Thyroid gland (tissue), 4 donors: ENCODE data around the gene NCLN. TPM values are rescaled to one million over a fixed set of nuclear protein-coding genes. Genes with fewer than 3 reads are reported as not detected.

Source experiments
- DNase-seq, 2 donors: peaks; one replicate each; pipeline ENCODE4 v3.0.0-alpha.2; 2019
- H3K27ac ChIP-seq, 3 donors: fragments of 200-600 bp; sonication (generic); 1 replicate in 2 of 3; 2 replicates in 1 of 3; pipeline ENCODE4 v1.5.1; 2016 to 2019; ENCODE audit warnings: mild to moderate bottlenecking in 1 of 3, moderate library complexity in 1 of 3
- H3K27me3 ChIP-seq: fragments of 200-600 bp; sonication (generic); one replicate; pipeline ENCODE4 v1.5.1; 2019
- H3K36me3 ChIP-seq, 2 donors: fragments of 200-600 bp; sonication (generic); one replicate each; pipeline ENCODE4 v1.5.1; 2016 to 2019
- H3K4me1 ChIP-seq, 2 donors: fragments of 200-600 bp; sonication (generic); one replicate each; pipeline ENCODE4 v1.5.1; 2017 to 2019
- H3K4me3 ChIP-seq, 3 donors: fragments of 200-600 bp; sonication (generic); replicated peaks in 1 of 3; 1 replicate in 2 of 3; 2 replicates in 1 of 3; pipeline ENCODE4 v1.5.1; 2016; ENCODE audit warnings: mild to moderate bottlenecking in 1 of 3
- H3K9me3 ChIP-seq: fragments of 200-600 bp; sonication (generic); one replicate; pipeline ENCODE4 v1.5.1; 2017
- POLR2A ChIP-seq, 2 donors: fragments of 450-650 bp; IDR thresholded peaks; one replicate each; pipeline ENCODE4 v1.6.1; 2017; ENCODE audit warnings: antibody characterized with exemption in 2 of 2, mild to moderate bottlenecking in 2 of 2, moderate library complexity in 1 of 2
- WGBS, 2 donors: methylation state at CpG; one replicate each; pipeline ENCODE4 v1.1.5; 2017; 5-methylcytosine and 5-hydroxymethylcytosine counted together
- intact Hi-C: fragments of 100-400 bp; cut with DNase I; formaldehyde crosslinking; loops from one replicate; pipeline ENCODE4 v1.15.1; 2023
- total RNA-seq, 4 donors: library from RNA; depleted of rRNA; stranded (reverse); fragments of >200 nt; gene quantifications; one replicate each; pipeline ENCODE4 v1.2.3, GENCODE V29; 2016
- TF ChIP-seq, protein P1 (sequence below), 6 experiments: fragments of 200-600 bp in 3 of 6; fragments of 450-650 bp in 3 of 6; sonication (generic) in 3 of 6; IDR thresholded peaks; one replicate each; pipeline ENCODE4 v1.5.1; 2016 to 2019; ENCODE audit warnings: antibody characterized with exemption in 6 of 6, mild to moderate bottlenecking in 2 of 6, inconsistent platforms in 1 of 6, moderate library complexity in 1 of 6

NCLN gene
- total RNA-seq, 4 donors from 2014 or later: 30.8 to 48.5 (median 37.2) TPM

DNA sequence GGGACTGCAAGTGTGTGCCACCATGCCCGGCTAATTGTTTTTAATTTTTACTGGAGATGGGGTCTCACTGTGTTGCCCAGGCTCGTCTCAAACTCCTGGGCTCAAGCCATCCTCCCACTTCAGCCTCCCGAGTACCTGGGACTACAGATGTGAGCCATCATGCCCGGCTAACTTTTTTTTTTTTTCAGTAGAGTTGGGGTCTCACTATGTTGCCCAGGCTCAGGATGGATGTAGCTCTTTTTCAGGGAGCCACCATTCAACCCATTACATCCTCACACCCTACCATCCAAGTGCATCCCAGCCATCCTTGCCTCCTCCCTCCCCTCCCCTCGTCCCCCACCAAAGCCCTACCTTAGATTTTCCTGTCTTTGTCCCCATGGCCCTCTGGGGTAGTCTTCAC lies 53.6 kb downstream of the NCLN start:
- no peak for DNase-seq

DNA sequence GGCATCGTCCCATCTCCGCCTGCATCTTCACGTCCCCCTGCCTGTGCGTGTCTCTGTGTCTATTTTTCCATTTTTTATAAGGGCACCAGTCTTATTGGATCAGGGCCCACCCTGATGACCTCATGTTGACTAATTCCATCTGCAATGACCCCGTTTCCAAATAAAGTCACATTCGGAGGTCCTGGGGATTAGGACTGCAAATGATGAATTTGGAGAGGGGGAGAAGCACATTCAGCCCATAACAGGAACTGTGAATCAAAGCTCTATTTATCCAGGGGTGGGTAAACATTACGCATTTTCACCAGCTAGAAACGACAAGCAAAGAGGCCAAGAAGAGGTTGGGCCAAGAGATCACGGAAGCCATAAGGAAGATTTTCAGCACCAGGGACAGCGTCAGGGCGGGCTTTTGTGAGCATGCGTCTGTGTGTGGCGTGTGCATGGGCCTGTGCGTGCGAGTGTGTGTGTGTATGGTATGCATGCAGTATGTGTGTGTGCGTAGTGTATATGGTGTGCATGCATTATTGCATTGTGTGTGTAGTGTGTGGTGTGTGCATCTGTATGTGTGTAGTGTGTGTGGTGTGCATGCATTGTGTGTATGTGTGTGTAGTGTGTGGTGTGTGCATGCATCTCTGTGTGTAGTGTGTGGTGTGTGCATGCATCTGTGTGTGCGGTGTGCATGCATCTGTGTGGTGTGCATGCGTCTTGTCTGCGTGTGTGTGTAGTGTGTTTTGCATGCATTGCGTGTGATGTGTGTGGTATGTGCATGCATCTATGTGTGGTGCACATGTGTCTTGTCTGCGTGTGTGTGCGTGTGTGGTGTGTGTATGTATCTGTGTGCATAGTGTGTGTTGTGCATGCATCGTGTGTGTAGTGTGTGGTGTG lies 58.3 kb downstream of the NCLN start:
- Histone ChIP-seq H3K27ac (no peak overlapping the region), H3K4me3 (no peak overlapping the region), H3K4me1 (no peaks in the 10 kb centered on the region), H3K36me3 (no peaks in the 10 kb centered on the region), H3K27me3 (no peaks in the 10 kb centered on the region), H3K9me3 (no peaks in the 10 kb centered on the region)
- TF ChIP-seq, protein P1, sequence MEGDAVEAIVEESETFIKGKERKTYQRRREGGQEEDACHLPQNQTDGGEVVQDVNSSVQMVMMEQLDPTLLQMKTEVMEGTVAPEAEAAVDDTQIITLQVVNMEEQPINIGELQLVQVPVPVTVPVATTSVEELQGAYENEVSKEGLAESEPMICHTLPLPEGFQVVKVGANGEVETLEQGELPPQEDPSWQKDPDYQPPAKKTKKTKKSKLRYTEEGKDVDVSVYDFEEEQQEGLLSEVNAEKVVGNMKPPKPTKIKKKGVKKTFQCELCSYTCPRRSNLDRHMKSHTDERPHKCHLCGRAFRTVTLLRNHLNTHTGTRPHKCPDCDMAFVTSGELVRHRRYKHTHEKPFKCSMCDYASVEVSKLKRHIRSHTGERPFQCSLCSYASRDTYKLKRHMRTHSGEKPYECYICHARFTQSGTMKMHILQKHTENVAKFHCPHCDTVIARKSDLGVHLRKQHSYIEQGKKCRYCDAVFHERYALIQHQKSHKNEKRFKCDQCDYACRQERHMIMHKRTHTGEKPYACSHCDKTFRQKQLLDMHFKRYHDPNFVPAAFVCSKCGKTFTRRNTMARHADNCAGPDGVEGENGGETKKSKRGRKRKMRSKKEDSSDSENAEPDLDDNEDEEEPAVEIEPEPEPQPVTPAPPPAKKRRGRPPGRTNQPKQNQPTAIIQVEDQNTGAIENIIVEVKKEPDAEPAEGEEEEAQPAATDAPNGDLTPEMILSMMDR (IDR thresholded peaks at IDR 0.05): no peak
- no peak for TF ChIP-seq POLR2A (IDR thresholded peaks at IDR 0.05)
- WGBS, 2 donors: 40 to 44% methylated on average over 23 of the region's 23 CpGs
- intact Hi-C loops: no loop called here
- DNase-seq: peak in 1 of 2 donors; percentile 34

More for the DNA sequence above, 53.6 kb downstream of the NCLN start:
- no peak overlapping the region for H3K27ac ChIP-seq
- no peaks in the 10 kb centered on the region for H3K27me3 ChIP-seq
- H3K4me1 ChIP-seq: no peaks in the 10 kb centered on the region
- H3K4me3 ChIP-seq: no peak overlapping the region
- no peaks in the 10 kb centered on the region for H3K9me3 ChIP-seq
- TF ChIP-seq, protein P1 (IDR thresholded peaks at IDR 0.05): no peak
- no peak for TF ChIP-seq POLR2A (IDR thresholded peaks at IDR 0.05)
- intact Hi-C loops: no loop called here
- H3K36me3 ChIP-seq: no peaks in the 10 kb centered on the region
- 88 to 89% methylated on average over 5 of the region's 5 CpGs for WGBS, 2 donors

DNA sequence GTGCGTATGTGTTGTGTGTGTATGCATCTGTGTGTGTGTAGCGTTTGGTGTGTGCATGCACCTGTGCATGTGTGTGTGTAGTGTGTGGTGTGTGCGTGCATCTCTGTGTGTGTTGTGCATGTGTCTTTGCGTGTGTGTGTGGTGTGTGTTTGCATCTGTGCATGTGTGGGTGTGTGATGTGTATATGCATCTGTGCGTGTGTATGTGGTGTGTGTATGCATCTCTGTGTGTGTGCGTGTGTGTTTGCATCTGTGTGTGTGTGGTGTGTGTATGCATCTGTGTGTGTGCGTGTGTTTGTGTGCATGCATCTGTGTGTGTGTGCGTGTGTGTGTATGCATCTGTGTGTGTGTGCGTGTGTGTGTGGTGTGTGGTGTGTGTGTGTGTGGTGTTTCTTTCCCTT lies 59.3 kb downstream of the NCLN start:
- Histone ChIP-seq H3K9me3 (no peaks in the 10 kb centered on the region), H3K36me3 (no peaks in the 10 kb centered on the region), H3K27me3 (no peaks in the 10 kb centered on the region), H3K27ac (no peak overlapping the region), H3K4me3 (no peak overlapping the region), H3K4me1 (no peaks in the 10 kb centered on the region)
- TF ChIP-seq POLR2A (IDR thresholded peaks at IDR 0.05): no peak
- TF ChIP-seq, protein P1 (IDR thresholded peaks at IDR 0.05): no peak
- WGBS, 2 donors: 85 to 89% methylated on average over 9 of the region's 9 CpGs
- intact Hi-C loops: no loop called here
- no peak for DNase-seq

DNA sequence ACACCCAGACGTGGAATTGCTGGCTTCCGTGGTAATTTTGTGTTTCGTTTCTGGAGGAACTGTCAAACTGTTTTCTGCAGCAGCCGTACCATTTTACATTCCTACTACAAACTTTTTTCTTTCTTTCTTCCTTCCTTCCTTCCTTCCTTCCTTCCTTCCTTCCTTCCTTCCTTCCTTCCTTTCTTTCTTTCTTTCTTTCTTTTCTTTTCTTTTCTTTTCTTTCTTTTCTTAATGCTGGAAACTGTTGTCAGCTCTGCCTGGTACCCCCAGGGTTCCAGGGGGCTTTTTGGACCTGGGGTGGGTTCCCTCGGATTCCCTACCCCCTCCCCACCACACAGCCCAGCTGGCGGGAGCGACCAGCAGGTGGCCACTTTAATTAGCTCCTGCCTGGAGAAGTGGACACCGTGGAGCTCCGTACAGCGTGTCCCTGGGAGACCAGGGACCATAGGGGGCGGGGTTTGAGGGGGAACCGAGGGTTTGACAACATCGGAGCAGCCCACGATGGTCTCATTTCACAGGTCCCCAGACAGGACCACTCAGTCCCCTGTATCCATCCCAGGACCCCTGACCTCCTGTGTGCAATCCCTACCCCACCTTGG lies 63.1 kb downstream of the NCLN start:
- no peaks in the 10 kb centered on the region for H3K27me3 ChIP-seq

More for the DNA sequence above, 63.1 kb downstream of the NCLN start:
- H3K4me3 ChIP-seq: no peak overlapping the region
- no peaks in the 10 kb centered on the region for H3K4me1 ChIP-seq
- 38 to 45% methylated on average over 10 to 14 of the region's 14 CpGs for WGBS, 2 donors
- intact Hi-C loops: no loop called here
- H3K36me3 ChIP-seq: no peaks in the 10 kb centered on the region
- H3K9me3 ChIP-seq: no peaks in the 10 kb centered on the region
- no peak overlapping the region for H3K27ac ChIP-seq
- DNase-seq: no peak
- TF ChIP-seq, protein P1 (IDR thresholded peaks at IDR 0.05): no peak
- TF ChIP-seq POLR2A (IDR thresholded peaks at IDR 0.05): no peak
